Inflammatory macrophage treated with lipopolysaccharide for 4 hours (primary cell): ENCODE results near the gene MS4A4E.

Experiments used
- DNase-seq: peaks from one replicate; pipeline ENCODE4 v3.0.0-alpha.2; 2020

The MS4A4E gene

DNA sequence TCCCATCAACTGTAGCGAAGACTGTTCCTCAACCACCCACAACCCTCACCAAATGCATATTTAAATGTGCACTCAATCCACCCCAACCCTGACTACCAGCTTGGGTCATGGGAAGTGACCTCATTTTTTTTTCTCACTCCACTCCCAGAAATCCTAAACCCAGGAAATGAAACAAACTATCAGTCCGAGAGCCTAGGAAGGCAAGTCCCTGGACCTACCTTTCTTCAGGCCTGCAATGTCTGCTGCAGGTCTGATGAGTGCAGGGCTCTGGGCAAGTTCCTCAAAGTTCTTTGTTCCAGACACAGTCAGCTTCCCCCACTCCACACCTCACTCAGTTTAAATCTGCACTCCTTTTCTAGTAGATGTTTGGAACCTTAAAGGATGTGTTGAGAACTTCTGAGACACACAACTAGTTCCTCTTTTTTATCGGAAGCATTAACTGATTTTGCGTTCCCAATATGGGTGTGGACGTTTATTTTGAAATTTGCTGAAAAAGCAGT lies at the start of gene MS4A4E:
Gene MS4A4E (minus strand): TSS at position 398 of the 500 bp plus-strand sequence. CDS start 13,082 bp downstream, outside the sequence.
- DNase-seq, result peak; percentile 64

DNA sequence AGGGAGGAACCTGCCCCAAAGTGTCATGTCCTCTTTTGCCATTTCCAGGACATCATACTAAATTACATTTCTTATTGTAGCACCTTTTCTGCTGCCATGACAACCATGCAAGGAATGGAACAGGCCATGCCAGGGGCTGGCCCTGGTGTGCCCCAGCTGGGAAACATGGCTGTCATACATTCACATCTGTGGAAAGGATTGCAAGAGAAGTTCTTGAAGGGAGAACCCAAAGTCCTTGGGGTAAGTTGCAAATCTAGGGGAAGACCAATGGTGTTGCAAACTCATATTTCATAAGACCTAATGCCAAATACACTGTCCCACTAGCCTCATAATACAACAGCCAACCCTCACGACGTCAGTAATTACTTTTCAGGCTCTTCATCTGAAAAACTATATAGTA lies 49.2 kb upstream of the MS4A4E start:
- peak; percentile 54 for DNase-seq

DNA sequence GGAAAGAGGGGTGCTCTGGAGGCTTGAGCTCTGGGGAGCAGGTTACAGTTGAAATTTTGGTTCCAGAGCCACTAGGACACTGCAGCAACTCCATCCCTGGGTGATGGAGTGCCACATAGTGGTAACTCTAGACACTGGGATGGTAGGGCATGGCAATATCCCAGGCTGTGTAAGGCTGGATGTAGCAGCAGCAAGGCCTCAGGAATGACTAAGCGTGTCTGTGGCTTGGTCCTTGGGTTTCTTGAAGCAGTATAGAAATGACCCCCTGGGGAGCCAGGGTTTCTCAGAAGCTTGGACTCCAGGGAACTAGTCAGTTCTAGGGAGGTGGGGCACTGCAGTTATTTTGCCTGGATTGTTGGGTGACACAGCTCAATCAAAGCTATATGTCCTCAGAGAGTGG lies 45.6 kb upstream of the MS4A4E start:
- no peak for DNase-seq

DNA sequence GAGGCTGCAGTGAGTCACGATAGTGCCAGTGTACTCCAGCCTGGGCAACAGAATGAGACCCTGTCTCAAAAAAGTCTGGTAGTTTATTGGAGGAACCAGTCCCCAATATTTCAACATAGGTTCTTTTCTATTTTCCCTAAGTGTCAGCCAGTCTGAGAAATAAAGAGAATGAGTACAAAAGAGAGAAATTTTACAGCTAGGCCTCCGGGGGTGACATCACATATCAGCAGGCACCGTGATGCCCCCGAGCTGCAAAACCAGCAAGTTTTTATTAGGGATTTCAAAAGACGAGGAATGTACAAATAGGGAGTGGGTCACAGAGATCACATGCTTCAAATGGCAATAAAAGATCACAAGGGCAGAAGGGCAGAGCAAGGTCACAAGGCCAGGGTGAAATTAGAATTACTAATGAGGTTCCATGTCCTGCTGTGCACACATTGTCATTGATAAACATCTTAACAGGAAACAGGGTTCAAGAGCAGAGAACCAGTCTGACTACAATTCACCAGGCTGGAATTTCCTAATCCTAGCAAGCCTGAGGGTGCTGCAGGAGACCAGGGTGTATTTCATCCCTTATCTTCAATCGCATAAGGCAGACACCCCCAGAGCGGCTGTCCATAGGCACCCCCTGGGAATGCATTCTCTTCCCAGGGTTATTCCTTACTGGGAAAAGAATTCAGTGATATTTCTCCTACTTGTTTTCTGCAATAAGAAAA lies 42.6 kb upstream of the MS4A4E start:
- peak; percentile 54 for DNase-seq

DNA sequence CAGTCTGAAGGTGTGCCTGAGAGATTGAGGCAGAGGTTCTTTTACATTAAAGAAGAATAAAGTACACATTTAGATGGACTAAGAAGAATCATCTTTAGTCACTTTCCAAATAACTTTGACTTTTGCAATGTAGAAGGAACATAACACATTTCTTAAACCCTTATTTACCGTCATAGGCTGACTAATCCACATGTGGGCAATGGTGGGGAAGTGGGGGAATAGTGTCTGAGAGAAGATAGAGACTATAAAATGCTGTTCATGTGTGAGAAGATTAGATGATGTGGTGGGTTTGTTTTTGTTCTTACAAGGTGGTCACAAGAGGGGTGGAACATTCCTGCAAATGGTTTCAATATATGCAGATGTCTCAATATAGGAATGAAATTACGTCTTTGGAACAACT lies 39.3 kb upstream of the MS4A4E start:
- DNase-seq, result peak; percentile 95

DNA sequence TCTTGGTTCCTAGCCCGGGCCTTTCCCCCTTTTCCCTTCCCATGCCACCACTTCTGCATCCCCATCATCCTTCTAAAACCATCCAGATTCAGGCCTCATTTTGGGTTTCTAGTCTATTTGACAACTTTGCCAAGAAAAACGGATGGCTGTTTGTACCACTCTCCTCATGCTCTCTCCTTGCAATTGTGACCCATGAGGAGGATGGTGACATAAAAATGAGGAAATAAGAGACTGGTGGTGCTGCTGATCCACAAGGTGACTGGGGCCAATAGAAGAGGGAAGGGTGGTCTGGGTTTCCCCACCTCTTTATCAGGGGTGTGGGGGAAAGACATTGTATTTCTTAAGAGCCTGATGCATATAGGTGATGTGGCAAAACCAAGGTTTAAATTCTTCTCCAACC lies 38.5 kb upstream of the MS4A4E start:
- DNase-seq, result peak; percentile 80

DNA sequence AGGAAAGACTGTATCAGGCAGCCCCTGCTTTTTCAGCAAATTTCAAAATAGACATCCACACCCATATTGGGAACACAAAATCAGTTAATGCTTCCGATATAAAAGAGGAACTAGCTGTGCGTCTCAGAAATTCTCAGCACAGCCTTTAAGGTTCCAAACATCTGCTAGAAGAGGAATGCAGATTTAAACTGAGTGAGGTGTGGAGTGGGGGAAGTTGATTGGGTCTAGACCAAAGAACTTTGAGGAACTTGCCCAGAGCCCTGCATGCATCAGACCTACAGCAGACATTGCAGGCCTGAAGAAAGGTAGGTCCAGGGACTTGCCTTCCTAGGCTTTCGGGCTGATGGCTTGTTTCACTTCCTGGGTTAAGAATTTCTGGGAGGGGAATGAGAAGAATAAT lies 37.5 kb upstream of the MS4A4E start, which contains the start of gene MS4A4A:
Gene MS4A4A (plus strand): TSS at position 255 of the 400 bp plus-strand sequence. CDS start 10 bp downstream, at position 265.
- DNase-seq, result peak; percentile 82

DNA sequence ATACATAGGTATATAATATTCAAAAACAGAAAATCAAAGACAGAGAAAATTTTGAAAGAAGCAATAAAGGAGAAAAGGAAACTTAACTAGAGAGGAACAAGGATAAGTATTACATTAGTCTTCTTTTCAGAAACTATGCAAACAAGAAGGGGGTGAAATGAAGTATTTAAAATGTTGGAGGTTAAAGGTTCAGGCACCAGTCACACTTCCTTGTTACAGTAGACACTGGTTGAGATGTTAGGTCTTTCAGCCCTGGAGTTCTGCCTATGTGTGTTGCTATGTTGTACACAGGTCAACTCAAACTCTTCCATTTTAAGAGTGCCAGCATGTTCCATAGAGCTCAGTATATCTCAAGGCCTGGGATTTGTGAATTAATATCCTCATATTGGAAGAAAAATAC lies 31.5 kb upstream of the MS4A4E start:
- DNase-seq, result peak; percentile 70

DNA sequence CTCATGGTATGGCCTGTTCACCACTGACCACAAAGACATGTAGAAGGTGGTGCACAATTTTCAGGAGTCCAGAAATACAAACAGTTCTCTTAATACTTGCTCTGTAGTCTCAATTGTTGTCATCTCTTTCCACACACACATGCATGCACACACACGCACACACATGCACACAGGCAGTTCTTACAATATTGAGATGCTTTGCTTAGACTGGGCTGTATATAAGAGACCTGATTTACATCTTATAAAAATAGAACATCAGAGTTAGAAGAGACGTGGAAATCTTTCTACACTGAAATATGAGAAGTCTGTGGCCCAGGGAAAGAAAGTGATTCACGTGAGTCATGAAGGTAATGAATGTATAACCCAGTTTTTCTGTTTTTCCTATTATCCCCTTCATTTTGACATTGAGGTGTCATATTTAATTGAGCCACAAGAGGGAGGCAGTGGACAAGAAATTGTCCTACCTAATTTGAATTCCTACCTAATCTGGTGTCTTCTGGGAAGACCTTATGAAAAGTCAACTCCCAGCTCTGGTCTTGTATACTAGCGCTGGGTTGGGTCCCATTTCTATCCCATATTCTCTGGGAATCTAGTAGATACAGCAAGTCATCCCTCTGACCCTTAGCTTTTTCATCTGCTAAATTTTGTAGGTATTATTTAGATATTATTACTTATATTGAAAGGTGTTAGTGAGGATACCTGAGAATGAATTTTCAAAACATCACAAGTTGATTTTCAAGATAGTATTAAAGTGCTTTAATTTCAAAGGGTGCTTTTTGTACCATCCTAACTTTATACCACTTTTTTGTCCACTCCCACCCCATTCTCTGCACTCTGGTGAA lies 22.7 kb upstream of the MS4A4E start:
- DNase-seq, result peak; percentile 64

DNA sequence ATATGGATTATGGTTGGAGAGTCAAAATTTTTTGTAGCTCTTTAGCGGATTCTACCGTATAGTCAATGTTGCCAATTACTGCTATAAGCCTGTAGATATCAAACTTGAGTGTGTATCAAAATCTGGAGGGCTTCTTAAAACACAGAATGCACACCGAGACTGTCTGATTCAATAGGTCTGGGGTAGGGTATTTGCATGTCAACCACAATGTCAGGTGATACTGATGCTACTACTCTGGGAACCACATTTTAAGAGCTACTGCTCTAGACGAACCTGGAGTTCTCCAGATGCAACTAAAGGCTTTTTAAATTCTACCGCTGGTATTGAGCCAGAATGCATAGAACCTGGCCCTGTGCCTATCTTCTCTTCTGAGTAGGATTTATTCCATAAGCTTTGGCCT lies 21.7 kb upstream of the MS4A4E start:
- no peak for DNase-seq

DNA sequence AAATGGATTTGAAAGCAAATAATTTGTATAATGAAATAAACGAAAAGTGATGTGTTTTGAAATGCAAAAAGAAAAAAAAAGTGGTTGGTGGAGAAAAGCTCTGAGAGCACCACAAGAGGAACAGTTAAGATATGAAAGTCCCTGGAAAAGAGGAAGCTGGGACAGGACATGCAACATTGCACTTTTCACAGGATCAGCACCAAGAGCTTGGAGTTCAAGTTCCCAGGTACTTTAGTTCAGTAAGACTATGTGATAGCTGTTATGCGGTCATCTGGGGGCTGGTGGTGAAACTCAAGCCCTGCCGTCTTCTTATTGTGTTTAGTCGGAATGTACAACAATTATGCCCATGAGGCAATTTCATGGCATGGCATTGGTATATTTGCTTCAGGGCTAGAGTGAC lies 20.5 kb upstream of the MS4A4E start:
- peak; percentile 79 for DNase-seq

DNA sequence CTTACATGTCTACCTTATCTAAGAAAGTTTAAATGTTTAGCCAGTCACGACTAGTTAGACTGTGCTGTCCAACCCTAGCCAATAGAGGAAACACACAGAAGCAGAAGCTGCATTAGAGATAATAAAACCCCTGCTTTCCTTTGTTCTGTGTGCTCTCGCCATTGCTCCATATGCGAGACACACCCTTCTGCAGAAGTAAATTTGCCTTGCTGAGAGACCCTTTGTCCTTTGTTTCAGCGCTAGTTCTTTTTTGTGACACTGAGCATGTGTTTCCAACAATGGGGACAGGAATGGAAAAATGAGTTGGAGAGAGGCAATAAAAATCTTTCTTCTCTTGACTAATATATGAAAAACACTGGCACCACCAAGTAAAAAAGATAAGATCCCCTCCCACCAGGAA lies 18.1 kb upstream of the MS4A4E start:
- DNase-seq, result no peak

DNA sequence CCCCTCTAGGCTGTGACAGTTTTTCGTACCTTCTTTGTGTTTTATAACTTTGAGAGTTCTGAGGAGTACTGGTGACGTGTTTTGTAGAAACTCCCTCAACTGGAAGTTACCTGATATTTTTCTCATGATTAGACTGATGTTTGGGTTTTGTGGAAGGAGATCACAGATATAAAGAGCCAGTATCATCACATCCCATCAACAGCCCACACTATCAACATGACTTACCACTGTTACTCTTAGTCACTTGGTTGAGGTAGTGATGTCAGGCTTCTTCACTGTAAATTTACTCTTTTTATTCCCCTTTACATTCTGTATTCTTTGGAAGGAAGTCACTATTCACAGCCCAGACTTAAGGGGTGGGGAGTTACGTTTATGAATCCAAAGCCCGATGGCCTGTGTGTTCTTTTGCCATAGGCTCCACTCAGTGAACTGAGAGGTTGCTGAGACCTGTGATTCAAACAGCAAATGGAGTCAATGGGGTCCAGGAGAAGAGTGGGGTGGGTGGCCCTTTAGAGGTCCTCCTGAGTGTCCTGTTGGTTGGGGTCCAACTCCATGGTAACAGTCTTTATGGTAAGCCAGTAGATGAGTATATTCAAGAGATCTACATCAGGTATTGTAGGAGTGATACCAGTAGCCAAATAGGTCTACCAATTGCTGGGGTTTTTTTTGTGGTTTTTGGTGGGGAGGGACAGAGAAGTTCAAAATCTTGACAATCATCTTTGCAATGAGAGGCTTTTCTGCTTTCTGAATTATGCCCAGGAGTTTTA lies 15.2 kb upstream of the MS4A4E start:
- DNase-seq, result no peak

DNA sequence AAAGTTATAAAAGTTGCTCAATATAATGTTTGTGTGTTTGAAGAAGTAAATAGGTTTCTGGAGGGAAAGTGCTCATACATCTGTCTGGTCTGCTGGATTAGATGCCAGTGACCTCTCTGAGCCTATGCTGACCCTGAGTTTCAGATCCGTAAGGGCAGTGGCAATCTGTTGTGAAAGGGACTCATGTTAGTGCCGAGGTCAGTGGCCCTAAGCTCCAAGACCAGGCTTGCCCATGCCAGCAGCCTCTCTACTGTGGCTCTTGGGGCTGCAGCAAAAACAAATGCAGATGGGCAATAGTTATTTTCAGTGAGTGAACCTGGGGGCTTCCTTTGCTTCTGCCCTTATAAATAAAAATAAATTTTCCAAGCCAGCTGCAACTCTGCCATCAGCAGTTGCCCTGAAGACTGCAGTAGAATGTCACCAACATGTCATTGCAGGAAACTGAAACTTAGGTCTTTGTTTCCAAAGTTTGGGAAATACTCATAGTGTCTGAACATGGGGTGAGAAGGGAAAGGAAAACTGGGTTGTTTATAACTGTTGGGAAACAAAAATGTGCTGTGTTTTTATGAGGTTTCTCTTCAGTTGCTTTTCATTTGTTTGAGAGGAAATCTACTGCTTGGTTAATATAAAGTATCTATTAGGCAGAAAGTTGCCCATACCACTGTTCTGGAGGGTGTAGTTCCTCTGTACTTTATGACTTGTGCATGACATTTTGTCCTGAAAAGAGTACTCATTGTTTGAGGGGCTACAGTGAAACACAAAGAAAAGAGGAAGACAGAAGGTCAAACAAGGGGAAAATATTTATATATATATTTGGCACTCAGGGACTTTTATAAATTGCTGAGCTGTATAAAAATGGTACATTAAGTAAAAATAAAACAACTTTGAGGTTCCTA lies 9.5 kb upstream of the MS4A4E start:
- peak; percentile 86 for DNase-seq

DNA sequence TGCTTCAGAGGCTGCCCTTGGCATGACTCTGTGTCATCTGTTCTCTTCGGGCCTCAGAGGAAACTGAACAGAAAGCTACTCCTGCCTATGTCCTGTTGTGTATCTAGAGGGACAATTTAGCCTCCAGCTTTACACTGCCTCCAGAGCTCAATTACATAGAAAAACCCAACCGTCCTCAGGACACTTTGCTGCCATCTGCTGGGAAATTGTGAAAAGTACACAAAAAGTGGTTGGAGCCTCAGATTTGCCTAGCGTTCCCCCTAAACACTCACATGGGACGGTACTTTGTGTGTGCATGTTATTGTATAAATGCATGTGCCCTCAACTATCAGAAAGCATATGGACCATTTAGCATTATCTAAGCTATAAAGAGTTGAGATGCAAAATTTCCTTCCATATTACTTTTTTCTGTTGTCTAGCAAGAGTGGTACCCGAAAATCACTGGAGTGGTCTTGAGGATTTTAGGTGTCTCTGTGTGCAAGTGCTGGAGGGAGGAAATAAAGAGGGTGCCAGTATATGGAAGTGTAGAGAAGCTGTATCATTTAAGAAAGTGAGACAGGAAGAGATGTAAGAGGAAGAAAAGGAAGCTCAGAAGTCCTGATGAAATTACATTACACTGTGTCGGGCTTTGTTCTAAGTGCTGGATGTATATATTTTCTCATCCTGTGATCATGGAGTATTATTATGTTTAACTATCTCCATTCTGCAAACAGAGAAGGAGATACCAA lies 8.7 kb upstream of the MS4A4E start:
- DNase-seq, result peak; percentile 64

DNA sequence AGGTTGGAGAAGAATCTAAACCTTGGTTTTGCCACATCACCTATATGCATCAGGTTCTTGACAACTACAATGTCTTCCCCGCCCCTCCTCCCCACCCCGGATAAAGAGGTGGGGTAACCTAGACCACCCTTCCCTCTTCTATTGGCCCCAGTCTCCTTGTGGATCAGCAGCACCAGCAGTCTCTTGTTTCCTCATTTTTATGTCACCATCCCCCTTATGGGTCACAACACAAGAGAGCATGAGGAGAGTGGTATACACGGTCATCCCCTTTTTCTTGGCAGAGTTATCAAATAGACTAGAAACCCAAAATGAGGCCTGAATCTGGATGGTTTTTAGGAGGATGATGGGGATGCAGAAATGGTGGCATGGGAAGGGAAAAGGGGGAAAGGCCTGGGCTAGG lies 1.2 kb downstream of the MS4A4E start:
- no peak for DNase-seq

DNA sequence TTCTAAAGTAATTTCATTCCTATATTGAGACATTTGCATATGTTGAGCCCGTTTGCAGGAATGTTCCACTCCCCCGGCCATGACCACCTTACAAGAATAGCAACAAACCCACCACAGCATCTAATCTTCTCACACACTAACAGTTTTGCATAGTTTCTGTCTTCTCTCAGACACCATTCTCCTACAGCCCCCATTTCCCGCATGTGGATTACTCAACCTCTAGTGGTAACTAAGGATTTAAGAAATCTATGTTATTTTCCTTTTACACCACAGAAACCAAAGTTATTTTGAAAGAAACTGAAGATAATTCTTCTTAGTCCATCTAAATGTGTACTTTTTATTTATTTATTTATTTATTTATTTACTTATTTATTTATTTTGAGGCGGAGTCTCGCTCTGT lies 2.3 kb downstream of the MS4A4E start:
- DNase-seq, result peak; percentile 17

DNA sequence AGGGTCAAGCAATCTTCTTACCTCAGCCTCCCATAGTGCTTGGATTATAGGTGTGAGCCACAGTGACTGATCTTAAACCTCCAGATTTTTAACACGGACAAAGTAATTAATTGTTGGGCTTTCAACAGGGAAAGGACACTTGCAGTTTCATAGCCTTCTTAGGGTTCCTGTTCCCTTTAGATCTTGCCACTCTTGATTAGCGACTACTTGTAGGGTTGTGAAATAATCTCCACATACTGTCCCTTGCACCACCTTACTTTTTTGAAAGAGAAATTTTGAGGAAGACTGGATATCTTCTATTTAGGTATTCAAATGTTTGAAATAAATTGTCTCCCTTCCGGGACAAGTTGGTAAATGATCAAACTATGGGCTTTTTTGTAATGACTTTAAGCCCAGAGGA lies 7.6 kb downstream of the MS4A4E start:
- DNase-seq, result peak; percentile 72

DNA sequence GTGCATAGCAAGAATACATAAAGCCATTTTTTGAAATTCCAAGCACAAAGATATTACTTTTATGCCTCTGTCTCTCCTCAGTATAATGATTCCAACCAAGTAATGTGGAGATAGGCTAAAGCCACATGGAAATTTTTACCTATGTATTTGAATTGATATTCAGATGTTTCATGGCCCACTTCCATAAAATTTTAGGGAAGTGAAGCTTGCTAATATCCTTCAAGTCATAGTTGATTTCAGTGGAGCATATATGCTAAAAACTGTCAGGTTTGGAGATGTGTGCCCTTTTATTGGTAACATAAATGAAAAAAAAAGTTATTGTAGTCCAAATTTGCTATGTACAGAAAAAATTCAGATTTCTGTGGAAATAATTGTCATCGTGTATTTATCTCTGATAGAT lies 12.3 kb downstream of the MS4A4E start:
- DNase-seq, result peak; percentile 34

DNA sequence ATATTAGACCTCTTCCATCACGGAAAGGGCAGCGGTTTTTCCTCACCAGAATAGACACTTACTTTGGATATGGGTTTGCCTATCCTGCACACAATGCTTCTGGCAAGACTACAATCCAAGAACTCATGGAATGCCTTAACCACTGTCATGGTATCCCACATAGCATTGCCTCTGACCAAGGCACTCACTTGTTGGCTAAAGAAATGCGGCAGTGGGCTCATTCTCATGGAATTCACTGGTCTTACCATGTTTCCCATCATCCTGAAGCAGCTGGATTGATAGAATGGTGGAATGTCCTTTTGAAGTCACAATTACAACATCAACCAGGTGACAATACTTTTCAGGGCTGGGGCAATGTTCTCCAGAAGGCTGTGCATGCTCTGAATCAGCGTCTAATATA lies 20.8 kb downstream of the MS4A4E start:
- DNase-seq, result no peak

DNA sequence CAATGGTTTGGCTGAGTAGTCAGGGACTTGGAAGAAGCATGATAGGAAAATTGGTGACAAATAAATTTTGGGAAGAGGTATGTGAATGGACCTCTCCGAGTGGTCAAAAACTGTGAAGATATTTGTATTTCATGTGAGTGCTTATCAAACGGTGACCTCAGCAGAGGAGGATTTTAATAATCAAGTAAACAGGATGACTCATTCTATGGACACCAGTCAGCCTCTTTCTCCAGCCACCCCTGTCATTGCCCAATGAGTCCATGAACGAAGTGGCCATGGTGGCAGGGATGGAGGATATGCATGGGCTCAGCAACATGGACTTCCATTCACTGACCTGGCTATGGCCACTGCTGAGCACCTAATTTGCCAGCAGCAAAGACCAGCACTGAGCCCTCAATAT lies 21.2 kb downstream of the MS4A4E start:
- peak; percentile 52 for DNase-seq
